HepG2 (cell line): Measurements from ENCODE around the gene CYB561. TPM values are rescaled to one million over a fixed set of nuclear protein-coding genes. Genes with fewer than 3 reads are reported as not detected.

Source experiments
- AGO1 ChIP-seq: fragments of 200-400 bp; formaldehyde crosslinking; IDR thresholded peaks from 2 replicates; pipeline ENCODE4 v1.6.1; 2017; ENCODE audit warnings: mild to moderate bottlenecking, low read depth, low read length, moderate library complexity; ENCODE audit not compliant: poor library complexity, severe bottlenecking
- CHD4 ChIP-seq: fragments of 200-600 bp; sonication (generic); IDR thresholded peaks from 2 replicates; pipeline ENCODE4 v1.7.0; 2017; ENCODE audit warnings: mild to moderate bottlenecking, low read length, borderline replicate concordance
- ETV5 ChIP-seq: IDR thresholded peaks from 2 replicates; pipeline ENCODE4 v1.6.1; 2018; ENCODE audit warnings: missing biosample characterization, missing genetic modification reagents, inconsistent platforms, borderline replicate concordance
- FOSL1 ChIP-seq: sonication (generic); formaldehyde crosslinking; IDR thresholded peaks from 2 replicates; pipeline ENCODE4 v1.9.0; 2021; ENCODE audit warnings: missing genetic modification reagents, borderline replicate concordance
- GLMP ChIP-seq: sonication (generic); formaldehyde crosslinking; IDR thresholded peaks from 2 replicates; pipeline ENCODE4 v1.9.0; 2021; ENCODE audit warnings: missing genetic modification reagents, mild to moderate bottlenecking, borderline replicate concordance
- KDM6A ChIP-seq: IDR thresholded peaks from 2 replicates; pipeline ENCODE4 v1.6.1; 2016; ENCODE audit warnings: low read depth
- PTBP1 ChIP-seq: fragments of 200-400 bp; formaldehyde crosslinking; IDR thresholded peaks from 2 replicates; pipeline ENCODE4 v1.6.1; 2018; ENCODE audit warnings: low read length, low read depth; ENCODE audit not compliant: poor library complexity, severe bottlenecking
- RFX5 ChIP-seq: IDR thresholded peaks from 2 replicates; pipeline ENCODE4 v1.6.1; 2011; ENCODE audit warnings: low read depth, low read length, improper control_type of control experiment
- SIN3B ChIP-seq: fragments of 150-350 bp; IDR thresholded peaks from 2 replicates; pipeline ENCODE4 v1.6.1; 2014; ENCODE audit warnings: low read length
- SNRNP70 ChIP-seq: fragments of 200-400 bp; formaldehyde crosslinking; IDR thresholded peaks from 2 replicates; pipeline ENCODE4 v1.6.1; 2017; ENCODE audit warnings: mild to moderate bottlenecking, low read depth, low read length, moderate library complexity
- SYNCRIP ChIP-seq: fragments of 200-400 bp; formaldehyde crosslinking; IDR thresholded peaks from 2 replicates; pipeline ENCODE4 v1.6.1; 2018; ENCODE audit warnings: mild to moderate bottlenecking, low read depth, low read length; ENCODE audit not compliant: insufficient read depth
- U2AF2 ChIP-seq: fragments of 200-400 bp; formaldehyde crosslinking; IDR thresholded peaks from 2 replicates; pipeline ENCODE4 v1.6.1; 2017; ENCODE audit warnings: low read depth, mild to moderate bottlenecking, low read length
- ZBTB7A ChIP-seq: sonication (generic); formaldehyde crosslinking; IDR thresholded peaks from 2 replicates; pipeline ENCODE4 v1.8.0; 2022; ENCODE audit warnings: mild to moderate bottlenecking, missing genetic modification reagents
- ZKSCAN5 ChIP-seq: sonication (generic); formaldehyde crosslinking; IDR thresholded peaks from 2 replicates; pipeline ENCODE4 v1.5.1; 2020; ENCODE audit warnings: mild to moderate bottlenecking, missing genetic modification reagents
- ZNF703 ChIP-seq: sonication (generic); formaldehyde crosslinking; IDR thresholded peaks from 2 replicates; pipeline ENCODE4 v1.5.1; 2020; ENCODE audit warnings: missing genetic modification reagents, mild to moderate bottlenecking, moderate library complexity, borderline replicate concordance
- polyA plus RNA-seq, 8 experiments: library from polyadenylated mRNA; depleted of rRNA in 3 of 8; stranded (reverse) in 7 of 8; unstranded in 1 of 8; fragments of >200 nt; fragmentation: Illumina TruSeq in 4 of 8; extraction: Trizol in 4 of 8; gene quantifications; 2 replicates each; pipeline versions ENCODE4 v1.2.1 to v1.2.3, GENCODE V29; 2011 to 2016; ENCODE audit warnings: low read depth in 4 of 8, missing spikeins in 1 of 8, mixed read lengths in 1 of 8; ENCODE audit not compliant: insufficient read depth in 1 of 8
- total RNA-seq, 5 experiments: library from RNA; depleted of rRNA; stranded (reverse); fragments of >200 nt; fragmentation: Illumina TruSeq; extraction: Trizol; gene quantifications; 2 replicates each; pipeline ENCODE4 v1.2.3, GENCODE V29; 2016; ENCODE audit warnings: low read depth in 1 of 5
- TF ChIP-seq, protein P1 (sequence below): sonication (generic); formaldehyde crosslinking; IDR thresholded peaks from 2 replicates; pipeline ENCODE4 v1.4.0; 2020; ENCODE audit warnings: missing genetic modification reagents, mild to moderate bottlenecking, borderline replicate concordance
- TF ChIP-seq, protein P2 (sequence below): sonication (generic); formaldehyde crosslinking; IDR thresholded peaks from 2 replicates; pipeline ENCODE4 v1.4.0; 2020; ENCODE audit warnings: missing genetic modification reagents
- TF ChIP-seq, protein P3 (sequence below): sonication (generic); formaldehyde crosslinking; conservative IDR thresholded peaks from 2 replicates; pipeline ENCODE4 v1.8.0; 2022; ENCODE audit warnings: mild to moderate bottlenecking, moderate library complexity, missing genetic modification reagents

The CYB561 gene
- total and polyA plus RNA-seq, 2 of the 13 experiments (the other 11 are each of a cell fraction or from before 2014, with no cell fraction given): 1.5 to 6.7 TPM

DNA sequence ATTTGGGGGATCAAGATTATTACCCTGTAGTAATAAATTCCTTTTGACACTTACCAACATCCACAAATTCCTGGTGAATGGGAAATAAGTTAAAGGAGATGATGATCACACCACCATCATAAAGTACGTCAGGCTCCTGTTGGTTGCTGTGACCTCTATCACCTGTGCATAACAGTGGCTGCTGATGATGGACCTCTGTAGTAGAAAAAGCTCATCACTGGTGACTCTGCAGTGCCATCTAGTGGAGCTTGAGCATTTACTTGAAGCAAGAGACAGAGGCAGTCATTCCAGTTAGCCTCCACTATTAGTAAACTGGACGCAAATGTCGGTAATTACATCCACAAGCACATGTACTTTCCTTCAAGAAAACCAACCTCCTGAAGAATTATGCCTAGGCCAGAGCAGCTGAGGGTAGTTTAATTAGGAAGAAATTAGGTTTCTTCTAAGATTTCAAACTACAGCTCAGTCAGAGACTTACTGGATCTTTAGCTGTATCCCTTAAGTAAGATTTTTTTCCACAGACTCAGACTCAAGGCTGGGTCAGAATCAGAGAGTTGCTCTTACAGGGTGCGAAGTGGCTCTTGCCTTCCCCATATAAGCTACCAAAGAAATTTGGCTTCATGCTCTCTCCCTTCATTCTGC lies 39.3 kb downstream of the CYB561 start (continued):
- TF ChIP-seq SIN3B (no peak), RFX5 (no peak), CHD4 (no peak), SNRNP70 (no peak), GLMP (CRISPR knock-in tag) (no peak), ZNF703 (CRISPR knock-in tag) (no peak), SYNCRIP (no peak), AGO1 (no peak), PTBP1 (no peak), ZBTB7A (CRISPR knock-in tag) (no peak), ZKSCAN5 (CRISPR knock-in tag) (no peak), KDM6A (no peak), U2AF2 (no peak), FOSL1 (CRISPR knock-in tag) (no peak), ETV5 (CRISPR knock-in tag) (peak; percentile 24; the same call in 1 of the 2 replicates)
- TF ChIP-seq, protein P1, sequence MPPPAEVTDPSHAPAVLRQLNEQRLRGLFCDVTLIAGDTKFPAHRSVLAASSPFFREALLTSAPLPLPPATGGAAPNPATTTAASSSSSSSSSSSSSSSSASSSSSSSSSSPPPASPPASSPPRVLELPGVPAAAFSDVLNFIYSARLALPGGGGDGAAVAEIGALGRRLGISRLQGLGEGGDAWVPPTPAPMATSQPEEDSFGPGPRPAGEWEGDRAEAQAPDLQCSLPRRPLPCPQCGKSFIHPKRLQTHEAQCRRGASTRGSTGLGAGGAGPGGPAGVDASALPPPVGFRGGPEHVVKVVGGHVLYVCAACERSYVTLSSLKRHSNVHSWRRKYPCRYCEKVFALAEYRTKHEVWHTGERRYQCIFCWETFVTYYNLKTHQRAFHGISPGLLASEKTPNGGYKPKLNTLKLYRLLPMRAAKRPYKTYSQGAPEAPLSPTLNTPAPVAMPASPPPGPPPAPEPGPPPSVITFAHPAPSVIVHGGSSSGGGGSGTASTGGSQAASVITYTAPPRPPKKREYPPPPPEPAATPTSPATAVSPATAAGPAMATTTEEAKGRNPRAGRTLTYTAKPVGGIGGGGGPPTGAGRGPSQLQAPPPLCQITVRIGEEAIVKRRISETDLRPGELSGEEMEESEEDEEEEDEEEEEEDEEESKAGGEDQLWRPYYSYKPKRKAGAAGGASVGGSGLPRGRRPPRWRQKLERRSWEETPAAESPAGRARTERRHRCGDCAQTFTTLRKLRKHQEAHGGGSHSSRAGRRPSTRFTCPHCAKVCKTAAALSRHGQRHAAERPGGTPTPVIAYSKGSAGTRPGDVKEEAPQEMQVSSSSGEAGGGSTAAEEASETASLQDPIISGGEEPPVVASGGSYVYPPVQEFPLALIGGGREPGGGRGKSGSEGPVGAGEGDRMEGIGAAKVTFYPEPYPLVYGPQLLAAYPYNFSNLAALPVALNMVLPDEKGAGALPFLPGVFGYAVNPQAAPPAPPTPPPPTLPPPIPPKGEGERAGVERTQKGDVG (CRISPR knock-in tag): no peak
- TF ChIP-seq, protein P2, sequence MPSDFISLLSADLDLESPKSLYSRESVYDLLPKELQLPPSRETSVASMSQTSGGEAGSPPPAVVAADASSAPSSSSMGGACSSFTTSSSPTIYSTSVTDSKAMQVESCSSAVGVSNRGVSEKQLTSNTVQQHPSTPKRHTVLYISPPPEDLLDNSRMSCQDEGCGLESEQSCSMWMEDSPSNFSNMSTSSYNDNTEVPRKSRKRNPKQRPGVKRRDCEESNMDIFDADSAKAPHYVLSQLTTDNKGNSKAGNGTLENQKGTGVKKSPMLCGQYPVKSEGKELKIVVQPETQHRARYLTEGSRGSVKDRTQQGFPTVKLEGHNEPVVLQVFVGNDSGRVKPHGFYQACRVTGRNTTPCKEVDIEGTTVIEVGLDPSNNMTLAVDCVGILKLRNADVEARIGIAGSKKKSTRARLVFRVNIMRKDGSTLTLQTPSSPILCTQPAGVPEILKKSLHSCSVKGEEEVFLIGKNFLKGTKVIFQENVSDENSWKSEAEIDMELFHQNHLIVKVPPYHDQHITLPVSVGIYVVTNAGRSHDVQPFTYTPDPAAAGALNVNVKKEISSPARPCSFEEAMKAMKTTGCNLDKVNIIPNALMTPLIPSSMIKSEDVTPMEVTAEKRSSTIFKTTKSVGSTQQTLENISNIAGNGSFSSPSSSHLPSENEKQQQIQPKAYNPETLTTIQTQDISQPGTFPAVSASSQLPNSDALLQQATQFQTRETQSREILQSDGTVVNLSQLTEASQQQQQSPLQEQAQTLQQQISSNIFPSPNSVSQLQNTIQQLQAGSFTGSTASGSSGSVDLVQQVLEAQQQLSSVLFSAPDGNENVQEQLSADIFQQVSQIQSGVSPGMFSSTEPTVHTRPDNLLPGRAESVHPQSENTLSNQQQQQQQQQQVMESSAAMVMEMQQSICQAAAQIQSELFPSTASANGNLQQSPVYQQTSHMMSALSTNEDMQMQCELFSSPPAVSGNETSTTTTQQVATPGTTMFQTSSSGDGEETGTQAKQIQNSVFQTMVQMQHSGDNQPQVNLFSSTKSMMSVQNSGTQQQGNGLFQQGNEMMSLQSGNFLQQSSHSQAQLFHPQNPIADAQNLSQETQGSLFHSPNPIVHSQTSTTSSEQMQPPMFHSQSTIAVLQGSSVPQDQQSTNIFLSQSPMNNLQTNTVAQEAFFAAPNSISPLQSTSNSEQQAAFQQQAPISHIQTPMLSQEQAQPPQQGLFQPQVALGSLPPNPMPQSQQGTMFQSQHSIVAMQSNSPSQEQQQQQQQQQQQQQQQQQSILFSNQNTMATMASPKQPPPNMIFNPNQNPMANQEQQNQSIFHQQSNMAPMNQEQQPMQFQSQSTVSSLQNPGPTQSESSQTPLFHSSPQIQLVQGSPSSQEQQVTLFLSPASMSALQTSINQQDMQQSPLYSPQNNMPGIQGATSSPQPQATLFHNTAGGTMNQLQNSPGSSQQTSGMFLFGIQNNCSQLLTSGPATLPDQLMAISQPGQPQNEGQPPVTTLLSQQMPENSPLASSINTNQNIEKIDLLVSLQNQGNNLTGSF (CRISPR knock-in tag): no peak
- TF ChIP-seq, protein P3, sequence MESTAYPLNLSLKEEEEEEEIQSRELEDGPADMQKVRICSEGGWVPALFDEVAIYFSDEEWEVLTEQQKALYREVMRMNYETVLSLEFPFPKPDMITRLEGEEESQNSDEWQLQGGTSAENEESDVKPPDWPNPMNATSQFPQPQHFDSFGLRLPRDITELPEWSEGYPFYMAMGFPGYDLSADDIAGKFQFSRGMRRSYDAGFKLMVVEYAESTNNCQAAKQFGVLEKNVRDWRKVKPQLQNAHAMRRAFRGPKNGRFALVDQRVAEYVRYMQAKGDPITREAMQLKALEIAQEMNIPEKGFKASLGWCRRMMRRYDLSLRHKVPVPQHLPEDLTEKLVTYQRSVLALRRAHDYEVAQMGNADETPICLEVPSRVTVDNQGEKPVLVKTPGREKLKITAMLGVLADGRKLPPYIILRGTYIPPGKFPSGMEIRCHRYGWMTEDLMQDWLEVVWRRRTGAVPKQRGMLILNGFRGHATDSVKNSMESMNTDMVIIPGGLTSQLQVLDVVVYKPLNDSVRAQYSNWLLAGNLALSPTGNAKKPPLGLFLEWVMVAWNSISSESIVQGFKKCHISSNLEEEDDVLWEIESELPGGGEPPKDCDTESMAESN (CRISPR knock-in tag): no peak
